HG03196 (cell line): ENCODE data around the gene PDIA6.

ENCODE experiments used
- ATAC-seq: cut with Tn5 transposase; IDR thresholded peaks from one replicate; pipeline ENCODE4 v1.9.1; 2021; ENCODE audit not compliant: unreplicated experiment

Gene PDIA6

GRCh38 chr2:10765461-10765860 is 47.1 kb downstream of the PDIA6 start:
- no peak for ATAC-seq

DNA sequence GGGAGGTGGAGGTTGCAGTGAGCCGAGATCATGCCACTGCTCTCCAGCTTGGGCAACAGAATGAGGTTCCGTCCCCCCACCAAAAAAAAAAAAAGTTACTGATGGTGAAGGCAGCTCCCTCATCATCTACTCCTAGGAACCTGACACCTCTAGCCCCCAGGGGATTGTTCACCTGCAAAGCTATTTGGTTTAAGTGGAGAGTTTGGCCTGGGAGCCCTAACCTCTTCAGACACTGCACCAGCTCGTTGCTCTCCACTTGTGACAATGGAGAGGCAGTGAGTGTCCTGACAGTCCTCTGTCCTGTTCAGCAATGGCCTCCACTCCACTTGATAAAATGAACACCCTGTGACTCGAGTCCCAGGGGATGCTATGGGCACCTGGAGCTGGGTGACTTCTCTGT is 47.7 kb downstream of the PDIA6 start:
- ATAC-seq, result no peak

GRCh38 chr2:10764096-10764785 is 48.3 kb downstream of the PDIA6 start:
- no peak for ATAC-seq

DNA sequence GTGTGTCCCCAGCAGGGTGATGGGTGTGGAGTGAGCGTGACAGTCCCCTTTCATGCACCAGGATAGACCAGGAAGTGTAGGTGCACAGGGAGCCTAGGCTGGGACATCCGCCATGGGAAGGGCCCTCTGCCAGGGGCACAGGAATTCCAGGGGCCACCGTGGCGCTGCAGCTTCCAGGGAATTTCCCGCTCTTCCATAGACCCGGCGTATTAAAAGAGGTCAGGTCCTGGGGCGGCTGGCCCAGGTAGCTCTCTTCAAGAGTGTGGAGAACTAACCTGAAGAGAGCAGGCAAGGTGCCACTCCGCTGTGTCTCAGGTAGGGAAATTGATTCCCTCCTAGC is 49.2 kb downstream of the PDIA6 start:
- no peak for ATAC-seq

GRCh38 chr2:10762651-10763460 is 49.7 kb downstream of the PDIA6 start:
- no peak for ATAC-seq

GRCh38 chr2:10761591-10761990 is 51.0 kb downstream of the PDIA6 start:
- ATAC-seq, result no peak

DNA sequence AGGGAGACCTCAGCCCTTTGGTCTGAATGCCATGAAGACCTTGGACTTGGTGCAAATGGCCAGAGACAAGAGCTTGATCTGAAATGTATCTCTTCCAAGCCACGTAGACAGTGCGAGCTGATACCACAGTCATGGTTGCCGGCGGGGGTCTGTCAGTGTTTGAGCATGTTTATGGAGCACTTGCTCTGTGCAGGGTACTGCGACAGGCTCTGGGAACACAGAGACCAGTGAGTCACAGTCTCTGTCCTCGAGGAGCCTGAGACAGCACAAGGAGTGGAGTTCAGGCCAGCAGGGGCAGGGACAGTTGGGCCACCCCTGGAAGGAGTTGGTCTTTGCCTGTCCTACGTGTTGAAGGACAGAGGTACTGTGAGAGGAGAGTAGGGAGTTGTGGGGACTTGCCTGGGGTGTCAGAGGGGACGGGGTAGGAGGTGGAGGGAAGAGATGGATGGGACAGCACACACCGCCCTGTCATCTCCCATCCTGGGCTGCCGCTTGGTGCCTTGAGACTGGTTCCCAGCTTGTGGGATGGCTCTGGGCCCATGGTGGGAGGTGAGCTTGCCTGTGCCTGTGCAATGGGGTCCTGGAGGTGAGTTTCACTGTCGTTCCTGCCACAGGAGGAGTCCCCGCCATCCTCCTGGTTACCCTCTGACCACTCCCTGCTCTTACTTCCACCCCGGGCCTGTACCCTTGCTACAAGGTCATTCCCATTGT is 51.6 kb downstream of the PDIA6 start:
- no peak for ATAC-seq

GRCh38 chr2:10759151-10759714 is 53.4 kb downstream of the PDIA6 start:
- ATAC-seq, result no peak

GRCh38 chr2:10757814-10758286 is 54.7 kb downstream of the PDIA6 start:
- no peak for ATAC-seq

DNA sequence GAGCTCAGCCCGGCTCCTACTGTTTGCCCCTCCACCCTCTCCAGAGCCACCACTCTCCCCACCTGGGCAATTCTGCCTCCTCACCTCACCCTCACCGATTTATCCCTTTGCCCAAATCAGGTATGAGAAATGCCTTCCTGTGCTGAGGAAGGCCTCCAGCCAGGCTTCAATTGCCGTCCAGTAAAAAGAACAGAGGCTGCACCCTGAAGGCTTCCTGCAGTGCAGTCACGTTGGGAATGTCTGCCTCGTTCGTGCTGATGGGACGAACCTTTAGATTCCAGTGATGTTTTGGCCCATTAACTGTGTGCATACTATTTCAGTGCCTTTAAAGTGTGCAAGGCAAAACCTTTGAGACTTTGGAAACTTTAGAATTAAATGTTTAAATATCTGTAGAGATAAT is 57.0 kb downstream of the PDIA6 start:
- ATAC-seq, result no peak

- no peak for ATAC-seq
These were observed 58.7 kb downstream of the PDIA6 start for GRCh38 chr2:10753876-10754275.

- no peak for ATAC-seq
These were observed 59.4 kb downstream of the PDIA6 start for GRCh38 chr2:10753156-10753555.

DNA sequence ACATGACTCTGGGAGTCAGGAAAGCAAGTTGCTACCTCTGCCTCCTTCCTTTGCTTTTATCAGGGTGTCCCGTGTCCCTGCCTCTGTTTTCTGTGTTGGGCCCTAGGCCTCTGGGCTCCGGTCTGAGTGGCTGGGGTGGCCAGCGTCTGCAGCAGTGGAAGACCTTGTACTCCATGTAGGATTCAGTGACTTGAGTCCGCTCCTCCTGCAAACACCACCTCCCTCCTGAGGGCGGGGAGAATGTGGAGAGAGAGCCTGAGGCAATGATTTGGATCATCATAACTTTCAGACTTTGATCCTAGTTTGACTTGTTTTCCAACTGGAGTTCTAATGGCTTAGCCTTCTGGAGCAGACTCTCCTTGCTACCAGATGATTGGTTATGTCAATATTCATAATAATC is 60.3 kb downstream of the PDIA6 start:
- ATAC-seq, result no peak

DNA sequence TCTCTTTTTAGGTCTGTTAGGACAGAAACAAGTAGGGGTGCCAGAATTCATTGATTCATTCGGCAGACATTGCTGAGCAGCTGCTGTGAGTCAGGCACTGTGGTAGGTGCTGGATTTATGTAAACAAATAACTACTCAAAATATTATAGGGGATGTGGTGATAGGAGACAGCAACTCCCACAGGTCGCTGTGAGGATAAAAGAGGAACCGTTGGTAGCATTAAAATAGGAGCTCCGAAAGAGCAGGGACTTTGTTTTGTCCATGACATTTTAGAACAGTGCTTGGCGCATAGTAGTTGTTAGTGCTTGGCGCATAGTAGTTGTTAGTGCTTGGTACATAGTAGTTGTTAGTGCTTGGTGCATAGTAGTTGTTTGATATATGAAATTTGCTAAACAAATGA is 62.0 kb downstream of the PDIA6 start:
- ATAC-seq, result no peak

- ATAC-seq, result no peak
These were observed 69.9 kb downstream of the PDIA6 start for GRCh38 chr2:10742666-10743065.

GRCh38 chr2:10741139-10741538 is 71.4 kb downstream of the PDIA6 start:
- ATAC-seq, result no peak

GRCh38 chr2:10740226-10740625 is 72.4 kb downstream of the PDIA6 start:
- ATAC-seq, result no peak

DNA sequence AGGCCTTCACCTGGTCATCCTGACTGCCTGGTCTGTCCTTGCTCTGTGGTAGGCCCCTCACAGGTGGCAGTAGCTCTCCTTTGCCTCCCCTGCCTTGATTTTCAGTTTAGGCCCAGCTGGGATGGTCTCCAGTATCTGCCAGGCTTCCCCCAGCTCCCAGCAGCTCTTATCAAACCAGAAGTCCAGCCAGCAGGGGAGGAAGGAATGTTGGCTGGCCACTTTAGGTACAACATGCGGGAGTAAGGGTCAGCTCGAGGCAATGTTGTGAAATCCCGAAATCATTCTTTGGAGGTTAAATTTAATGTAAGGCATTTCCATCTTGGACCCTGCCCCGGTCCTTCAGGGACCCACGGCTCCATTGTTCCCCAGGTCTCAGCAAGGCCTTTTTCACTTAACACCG is 74.4 kb downstream of the PDIA6 start:
- no peak for ATAC-seq

DNA sequence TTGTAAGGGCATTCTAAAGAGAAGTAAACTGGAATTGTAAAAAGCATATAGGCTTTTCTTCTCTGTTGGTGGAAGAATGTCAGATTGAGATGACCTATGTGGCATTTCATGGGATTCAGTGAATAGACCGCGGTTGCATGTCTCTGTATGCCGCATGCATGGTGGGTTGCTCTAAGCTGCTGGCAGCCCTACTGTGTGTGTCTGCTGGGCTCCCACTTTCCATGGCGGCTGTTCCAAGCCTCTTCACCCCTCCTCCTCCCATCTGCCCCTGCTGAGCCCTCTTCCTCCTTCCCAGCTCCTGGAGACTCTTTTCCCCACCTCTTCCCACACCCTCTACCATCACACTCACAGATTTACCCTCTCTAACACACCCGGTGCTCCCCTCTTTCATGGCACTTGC is 78.6 kb downstream of the PDIA6 start:
- no peak for ATAC-seq

DNA sequence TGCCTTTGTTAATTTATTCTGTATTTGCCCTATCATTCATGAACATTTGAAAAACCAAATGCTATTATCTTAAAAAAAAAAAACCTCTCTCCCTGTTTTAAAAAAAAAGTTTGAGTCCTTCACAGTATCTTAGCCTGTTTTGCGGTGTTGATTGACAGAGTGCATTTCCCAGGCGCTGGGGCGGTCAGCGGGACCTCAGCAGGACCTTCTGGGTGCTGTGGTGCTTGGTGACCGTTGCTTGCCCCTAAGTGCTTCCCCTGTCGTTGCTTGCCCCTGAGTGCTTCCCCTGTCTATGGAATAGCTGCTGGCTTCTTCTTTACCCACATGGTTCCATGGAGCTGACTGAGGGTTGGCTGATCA is 79.0 kb downstream of the PDIA6 start:
- ATAC-seq, result no peak
